LNCaP clone FGC (cell line): ENCODE measurements around the gene PABPN1L.

ENCODE experiments used
- DNase-seq: peaks from one replicate; pipeline ENCODE4 v3.0.0-alpha.2; 2011; ENCODE audit warnings: low read depth
- H3K4me3 ChIP-seq: 2 replicates; pipeline ENCODE4 v1.5.1; 2011; ENCODE audit warnings: mild to moderate bottlenecking, low read depth, low read length, control low read depth
- TF ChIP-seq, protein P1 (sequence below): IDR thresholded peaks from 2 replicates; pipeline ENCODE4 v1.5.1; 2012; ENCODE audit warnings: mild to moderate bottlenecking; ENCODE audit not compliant: control insufficient read depth, insufficient read depth; ENCODE audit errors: extremely low read depth

PABPN1L gene

DNA sequence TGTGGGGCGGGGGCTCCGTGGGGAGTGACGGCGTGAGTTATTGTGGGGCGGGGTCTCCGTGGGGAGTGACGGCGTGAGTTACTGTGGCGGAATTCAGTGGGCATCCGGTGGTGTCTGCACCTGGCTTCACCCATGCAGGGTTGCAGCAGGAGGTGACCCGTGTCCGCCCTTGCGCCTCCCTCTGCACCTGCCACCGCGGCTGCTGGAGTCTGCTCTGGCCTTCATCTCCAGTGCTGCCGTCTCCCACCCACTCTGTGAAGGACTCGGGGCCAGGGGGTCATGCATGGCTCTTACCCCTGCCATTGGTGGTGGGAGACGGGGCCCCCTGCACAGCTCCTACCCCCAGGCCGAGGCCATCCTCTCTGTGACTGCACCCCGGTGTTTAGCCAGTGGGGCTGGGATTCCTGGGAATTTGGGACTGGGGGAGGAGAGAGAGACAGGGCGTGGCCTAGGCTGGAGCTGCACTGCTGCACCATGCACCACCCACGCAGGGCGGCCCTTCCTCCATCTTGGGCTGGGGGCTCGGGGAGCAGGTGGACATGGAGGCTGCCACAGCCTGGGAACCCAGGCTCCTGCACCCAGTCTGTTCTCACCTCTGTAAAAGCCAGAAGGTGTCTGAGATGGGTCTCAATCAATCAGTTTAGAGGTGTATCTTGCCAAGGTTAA, 1.3 kb upstream of the PABPN1L start:
- no peak for DNase-seq
- TF ChIP-seq, protein P1, sequence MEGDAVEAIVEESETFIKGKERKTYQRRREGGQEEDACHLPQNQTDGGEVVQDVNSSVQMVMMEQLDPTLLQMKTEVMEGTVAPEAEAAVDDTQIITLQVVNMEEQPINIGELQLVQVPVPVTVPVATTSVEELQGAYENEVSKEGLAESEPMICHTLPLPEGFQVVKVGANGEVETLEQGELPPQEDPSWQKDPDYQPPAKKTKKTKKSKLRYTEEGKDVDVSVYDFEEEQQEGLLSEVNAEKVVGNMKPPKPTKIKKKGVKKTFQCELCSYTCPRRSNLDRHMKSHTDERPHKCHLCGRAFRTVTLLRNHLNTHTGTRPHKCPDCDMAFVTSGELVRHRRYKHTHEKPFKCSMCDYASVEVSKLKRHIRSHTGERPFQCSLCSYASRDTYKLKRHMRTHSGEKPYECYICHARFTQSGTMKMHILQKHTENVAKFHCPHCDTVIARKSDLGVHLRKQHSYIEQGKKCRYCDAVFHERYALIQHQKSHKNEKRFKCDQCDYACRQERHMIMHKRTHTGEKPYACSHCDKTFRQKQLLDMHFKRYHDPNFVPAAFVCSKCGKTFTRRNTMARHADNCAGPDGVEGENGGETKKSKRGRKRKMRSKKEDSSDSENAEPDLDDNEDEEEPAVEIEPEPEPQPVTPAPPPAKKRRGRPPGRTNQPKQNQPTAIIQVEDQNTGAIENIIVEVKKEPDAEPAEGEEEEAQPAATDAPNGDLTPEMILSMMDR: no peak
- no peak overlapping the region for H3K4me3 ChIP-seq

DNA sequence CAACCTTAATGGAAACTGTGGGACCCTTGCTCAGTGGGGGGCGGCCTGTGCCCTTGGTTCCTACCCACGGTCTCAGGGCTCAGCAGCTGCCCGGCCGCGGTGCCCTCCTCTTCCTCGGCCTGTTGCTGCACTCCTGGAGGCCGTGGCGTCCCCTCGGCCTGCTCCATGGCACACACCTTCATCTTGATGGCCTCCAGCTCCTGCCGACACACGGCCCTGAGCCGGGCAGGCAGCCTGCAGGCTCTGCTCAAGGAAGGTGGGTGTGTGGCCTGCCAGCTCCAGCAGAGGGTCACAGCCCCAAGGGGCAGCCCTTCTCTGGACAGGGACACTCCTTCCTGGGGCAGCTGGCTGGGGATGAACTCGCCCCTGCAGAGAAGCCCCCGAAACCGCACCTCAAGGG, 718 bp downstream of the PABPN1L start:
- no peak for DNase-seq
- TF ChIP-seq, protein P1: no peak
- no peak overlapping the region for H3K4me3 ChIP-seq

DNA sequence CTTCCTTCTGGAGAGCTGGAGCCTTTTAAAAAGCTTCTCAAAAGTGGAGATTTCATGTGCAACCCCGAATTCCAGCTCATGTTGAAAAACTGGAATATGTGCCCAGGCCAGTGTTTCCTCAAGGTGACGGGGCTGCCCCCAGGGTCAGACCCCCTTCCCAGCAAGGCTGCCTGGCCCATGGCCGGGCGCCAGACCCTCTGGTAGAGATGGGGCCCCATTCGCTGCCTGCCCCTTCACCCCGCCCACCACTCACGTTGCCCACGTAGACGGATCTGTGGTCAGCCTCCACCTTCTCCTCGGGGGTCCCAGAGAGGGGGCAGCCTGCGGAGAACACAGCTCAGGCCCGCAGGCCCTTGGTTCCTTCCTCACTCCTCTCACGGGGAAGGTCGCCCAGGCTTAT, 1.1 kb downstream of the PABPN1L start:
- H3K4me3 ChIP-seq: no peak overlapping the region
- no peak for DNase-seq
- TF ChIP-seq, protein P1: no peak

DNA sequence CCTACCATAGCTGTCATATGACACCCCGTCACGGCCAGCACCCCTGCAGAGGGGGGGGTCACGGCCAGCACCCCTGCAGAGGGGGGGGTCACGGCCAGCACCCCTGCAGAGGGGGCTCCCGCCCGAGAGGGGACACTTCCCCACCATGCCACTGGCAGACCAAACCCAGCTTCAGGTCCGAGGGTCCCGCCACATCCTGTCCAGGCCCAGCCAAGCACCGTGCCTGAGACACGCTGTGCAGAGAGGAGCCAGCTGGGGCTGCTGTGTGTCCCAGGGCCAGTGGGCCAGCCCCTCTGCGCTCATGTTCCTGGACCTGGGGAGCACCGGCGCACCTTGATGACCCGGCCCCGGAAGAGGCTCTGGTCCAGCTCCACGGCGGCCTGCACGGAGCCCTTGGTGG, 1.9 kb downstream of the PABPN1L start:
- no peak for DNase-seq
- TF ChIP-seq, protein P1: no peak
- H3K4me3 ChIP-seq: no peak overlapping the region

DNA sequence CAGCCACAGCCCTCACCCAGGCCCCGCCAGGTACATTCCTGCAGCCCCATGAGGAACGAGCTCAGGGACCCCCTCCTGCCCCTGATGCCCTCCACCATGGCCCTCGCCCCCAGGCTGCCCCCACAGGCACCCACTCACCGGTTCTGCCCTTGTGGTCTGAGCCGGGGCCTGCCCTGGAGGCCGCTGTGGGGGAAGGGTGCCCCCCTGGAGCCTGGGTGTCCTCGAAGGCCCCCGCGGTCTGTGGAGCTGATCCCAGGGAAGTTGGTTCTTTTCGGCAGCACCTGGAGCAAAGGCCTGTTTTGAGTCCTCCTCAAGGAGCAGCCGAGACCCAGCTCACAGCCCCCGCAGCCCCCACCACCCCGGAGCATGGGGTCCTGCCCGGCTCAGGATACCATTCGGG, 2.4 kb downstream of the PABPN1L start:
- TF ChIP-seq, protein P1: no peak
- no peak overlapping the region for H3K4me3 ChIP-seq
- no peak for DNase-seq

DNA sequence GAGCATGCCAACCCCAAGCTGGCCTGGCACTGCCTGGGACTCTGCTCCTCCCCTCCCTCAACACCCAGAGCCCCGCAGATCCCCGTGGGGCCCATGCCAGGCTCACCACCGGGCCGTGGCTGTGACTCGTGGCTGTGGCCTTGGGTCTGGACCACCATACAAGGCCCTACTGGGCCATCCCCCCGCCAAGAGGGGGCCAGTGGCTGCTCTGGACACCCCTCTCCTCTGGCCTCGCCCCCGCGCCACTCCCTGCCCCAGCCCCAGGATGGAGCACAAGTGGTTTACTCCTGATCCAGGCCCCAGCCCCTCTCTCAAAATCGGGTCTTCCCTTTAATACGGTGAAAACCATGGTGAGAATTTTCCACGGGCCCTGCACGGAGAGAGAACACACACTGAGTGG, 3.0 kb downstream of the PABPN1L start:
- no peak overlapping the region for H3K4me3 ChIP-seq
- no peak for DNase-seq
- TF ChIP-seq, protein P1: no peak

DNA sequence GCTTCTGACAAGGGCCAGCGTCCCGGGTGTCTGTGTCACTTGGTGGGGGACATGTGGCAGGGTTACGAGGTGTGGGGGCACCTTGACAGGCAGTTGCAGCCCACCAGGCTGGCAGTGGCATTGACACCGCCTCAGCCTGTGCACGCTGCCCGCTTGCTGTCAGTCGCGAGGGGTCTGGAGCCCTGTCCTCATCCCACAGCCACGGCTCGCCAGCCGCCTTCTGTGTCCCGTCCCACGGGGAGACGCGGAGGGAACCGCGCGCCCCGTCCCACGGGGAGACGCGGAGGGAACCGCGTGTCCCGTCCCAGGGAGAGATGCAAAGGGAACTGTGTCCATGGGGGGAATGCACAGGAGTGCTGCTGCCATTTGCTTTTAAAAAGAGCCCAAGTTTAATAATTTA, 3.5 kb downstream of the PABPN1L start:
- H3K4me3 ChIP-seq: no peak overlapping the region
- TF ChIP-seq, protein P1: no peak
- no peak for DNase-seq
